CD4-positive, alpha-beta T cell treated with Interleukin-17A for 1 hour (primary cell): ENCODE measurements around the gene RAPGEF6.
A peak's percentile ranks its signal among the peaks of the same experiment; 100 is the strongest.
"Not testable (repeated sequence)": the region's sequence is repeated elsewhere in the genome, so short reads cannot be mapped to it uniquely, and the experiment has no call there.

Source experiments
- DNase-seq: peaks from one replicate; pipeline ENCODE4 v3.0.0-alpha.2; 2020

The RAPGEF6 gene

GRCh38 chr5:131605086-131605485 lies 29.9 kb downstream of the RAPGEF6 start:
- DNase-seq: no peak

- DNase-seq: peak; percentile 53
These were observed 39.7 kb downstream of the RAPGEF6 start for GRCh38 chr5:131595088-131596033.

DNA sequence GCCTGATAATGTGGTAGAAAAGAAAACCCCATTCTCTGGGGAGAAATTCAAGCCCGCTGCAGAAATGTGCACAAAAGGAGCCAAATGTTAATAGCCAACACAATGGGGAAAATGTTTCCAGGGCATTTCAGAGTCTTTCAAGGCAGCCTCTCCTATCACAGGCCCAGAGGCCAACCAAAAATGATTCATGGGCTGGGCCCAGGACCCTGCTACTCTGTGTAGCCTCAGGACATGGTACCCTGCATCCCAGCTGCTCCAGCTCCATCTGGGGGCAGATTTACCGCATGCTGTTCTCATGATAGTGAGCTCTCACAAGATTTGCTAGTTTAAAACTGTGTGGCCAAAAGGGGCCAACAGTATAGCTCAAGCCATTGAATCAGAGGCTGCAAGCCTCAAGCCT lies 41.1 kb downstream of the RAPGEF6 start:
- no peak for DNase-seq

DNA sequence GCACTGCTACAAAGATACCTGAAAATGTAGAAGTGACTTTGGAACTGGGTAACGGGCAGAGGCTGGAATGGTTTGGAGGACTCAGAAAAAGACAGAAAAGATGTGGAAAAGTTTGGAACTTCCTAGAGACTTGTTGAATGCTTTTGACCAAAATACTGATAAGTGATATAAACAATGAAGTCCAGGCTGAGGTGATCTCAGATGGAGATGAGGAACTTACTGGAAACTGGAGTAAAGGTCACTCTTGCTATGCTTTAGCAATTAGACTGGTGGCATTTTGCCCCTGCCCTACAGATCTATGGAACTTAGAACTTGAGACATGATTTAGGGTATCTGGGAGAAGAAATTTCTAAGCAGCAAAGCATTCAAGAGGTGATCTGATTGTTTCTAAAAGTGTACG lies 41.6 kb downstream of the RAPGEF6 start:
- not testable (repeated sequence) for DNase-seq

DNA sequence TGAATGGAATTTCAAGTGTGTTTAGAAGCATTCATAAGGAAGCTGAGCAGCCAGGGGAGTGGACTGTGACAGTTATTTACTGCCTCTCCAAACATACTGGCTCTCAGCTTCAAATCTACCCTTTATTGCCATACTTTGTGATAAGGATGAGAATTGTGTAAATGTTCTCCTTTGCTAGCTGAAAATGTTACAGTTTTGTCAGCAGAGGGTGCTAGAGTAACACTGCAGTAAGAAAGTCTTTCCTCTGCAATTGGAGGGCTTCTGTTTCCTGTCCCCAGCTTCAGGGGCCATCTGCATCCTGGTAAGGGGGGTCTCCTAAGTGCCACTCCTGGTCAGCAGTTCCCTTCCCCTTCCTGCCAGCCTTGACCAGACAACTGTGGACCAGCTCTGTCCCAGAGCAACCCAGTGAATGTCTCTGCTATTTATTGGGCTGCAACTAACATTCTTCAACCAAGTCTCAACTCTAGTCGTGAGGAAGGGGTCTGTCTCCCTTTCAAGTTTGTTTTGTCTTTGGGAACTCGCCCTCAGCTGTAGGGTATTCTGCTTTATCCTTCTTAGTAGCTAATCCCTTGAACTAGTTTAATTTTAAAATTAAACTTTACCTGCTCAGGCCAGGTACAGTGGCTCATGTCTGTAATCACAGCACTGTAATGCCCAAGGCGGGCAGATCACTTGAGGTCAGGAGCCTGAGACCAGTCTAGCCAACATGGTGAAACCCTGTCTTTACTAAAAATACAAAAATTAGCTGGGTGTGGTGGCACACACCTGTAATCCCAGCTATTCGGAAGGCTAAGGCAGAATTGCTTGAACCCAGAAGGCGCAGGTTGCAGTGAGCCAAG lies 45.3 kb downstream of the RAPGEF6 start:
- peak; percentile 64 for DNase-seq

DNA sequence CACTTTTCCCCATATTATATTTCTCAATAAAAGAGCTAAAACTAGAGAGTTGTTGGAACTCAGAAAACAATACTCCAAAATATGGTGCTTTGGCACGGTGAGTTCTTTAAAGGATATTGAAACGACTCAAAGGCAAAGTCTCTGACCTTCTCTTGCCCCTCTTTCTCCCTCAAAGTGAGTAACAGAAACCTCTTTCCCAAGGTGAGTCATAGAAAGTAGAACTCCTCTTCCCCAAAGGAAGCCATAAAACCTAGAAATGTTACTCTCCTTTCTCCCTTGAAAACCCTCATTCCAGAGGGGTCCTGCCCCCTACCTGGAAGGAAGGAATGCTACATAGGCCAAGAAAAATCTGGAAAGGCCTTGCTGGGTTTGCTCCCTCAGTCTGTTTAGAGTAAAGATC lies 47.5 kb downstream of the RAPGEF6 start:
- DNase-seq: no peak

GRCh38 chr5:131581702-131582101 lies 53.3 kb downstream of the RAPGEF6 start:
- no peak for DNase-seq

DNA sequence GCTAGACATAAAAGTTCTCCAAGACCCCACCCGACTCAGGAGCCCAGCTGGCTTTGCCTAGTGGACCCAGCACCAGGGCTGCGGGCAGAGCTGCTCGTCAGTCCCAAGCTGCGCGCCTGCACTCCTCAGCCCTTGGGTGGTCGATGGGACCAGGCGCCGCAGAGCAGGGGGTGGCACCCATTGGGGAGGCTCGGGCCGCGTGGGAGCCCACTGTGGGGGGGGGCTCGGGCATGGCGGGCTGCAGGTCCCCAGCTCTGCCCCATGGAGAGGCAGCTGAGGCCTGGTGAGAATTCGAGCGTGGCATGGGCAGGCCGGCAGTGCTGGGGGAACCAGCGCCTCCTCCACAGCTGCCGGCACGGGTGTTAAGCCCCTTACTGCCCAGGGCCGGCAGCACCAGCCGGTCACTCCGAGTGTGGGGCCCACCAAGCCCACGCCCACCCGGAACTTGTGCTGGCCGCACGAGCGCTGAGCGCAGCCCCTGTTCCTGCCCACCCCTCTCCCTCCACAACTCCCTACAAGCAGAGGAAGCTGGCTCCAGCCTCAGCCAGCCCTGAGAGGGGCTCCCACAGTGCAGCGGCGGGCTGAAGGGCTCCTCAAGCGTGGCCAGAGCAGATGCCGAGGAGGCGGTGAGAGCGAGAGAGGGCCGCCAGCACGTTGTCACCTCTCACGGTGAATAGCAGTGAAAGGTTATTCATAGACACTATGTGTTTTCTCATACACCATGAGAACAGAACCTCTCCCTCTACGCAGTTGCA lies 54.9 kb downstream of the RAPGEF6 start:
- DNase-seq: no peak

GRCh38 chr5:131575660-131576227 lies 59.3 kb downstream of the RAPGEF6 start:
- no peak for DNase-seq

DNA sequence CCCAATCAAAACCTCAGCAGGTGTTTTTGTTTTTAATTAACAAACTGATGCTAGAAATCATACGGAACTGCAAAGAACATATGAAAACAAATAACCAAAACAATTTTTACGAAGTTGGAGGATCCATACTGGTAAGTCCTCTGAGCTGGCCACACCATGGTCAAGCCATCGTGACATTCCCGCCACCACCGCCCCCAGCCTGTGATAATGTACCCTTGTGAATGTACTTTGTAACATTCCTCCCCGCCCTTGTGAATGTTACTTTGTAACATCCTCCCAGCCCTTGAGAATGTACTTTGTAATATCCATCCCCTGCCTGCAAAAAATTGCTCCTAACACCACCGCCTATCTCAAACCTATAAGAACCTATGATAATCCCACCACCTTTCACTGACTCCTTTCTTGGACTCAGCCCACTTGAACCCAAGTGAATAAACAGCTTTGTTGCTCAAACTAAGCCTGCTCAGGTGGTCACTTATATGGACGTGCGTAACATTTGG lies 63.3 kb downstream of the RAPGEF6 start:
- DNase-seq: no peak

DNA sequence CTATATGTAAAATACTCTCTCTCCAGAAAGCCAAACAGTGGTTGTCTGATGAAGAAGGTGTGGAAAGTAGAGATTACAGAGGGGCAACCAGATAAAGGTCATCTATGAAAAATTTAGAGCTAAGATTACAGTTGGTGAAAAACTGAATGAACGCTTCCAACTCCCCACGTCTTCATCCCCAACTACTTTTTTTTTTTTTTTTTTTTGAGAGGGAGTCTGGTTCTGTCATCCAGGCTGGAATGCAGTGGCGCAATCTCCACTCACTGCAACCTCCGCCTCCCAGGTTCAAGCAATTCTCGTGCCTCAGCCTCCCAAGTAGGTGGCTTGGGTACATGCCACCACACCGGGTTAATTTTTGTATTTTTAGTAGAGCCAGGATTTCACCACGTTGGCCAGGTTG lies 64.3 kb downstream of the RAPGEF6 start:
- DNase-seq: no peak

DNA sequence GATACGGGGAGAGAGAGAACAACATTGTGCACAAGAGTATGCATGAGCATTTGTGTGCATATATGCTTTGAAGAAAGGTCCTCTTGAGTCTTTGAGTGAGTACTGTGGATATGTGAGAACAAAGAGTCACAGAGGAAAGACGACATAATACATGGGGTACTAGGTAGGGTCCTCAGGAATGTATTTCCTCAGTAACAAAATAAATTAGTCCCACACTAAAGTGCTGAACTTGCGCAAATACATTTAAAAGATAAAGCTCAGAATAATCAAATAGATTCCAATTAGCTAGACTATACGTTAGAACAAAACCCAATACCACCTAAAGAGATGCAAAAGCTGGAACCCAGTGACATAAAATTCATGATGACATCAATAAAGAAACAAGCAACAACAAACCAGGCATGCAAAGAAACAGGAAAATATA lies 70.8 kb downstream of the RAPGEF6 start:
- DNase-seq: no peak

GRCh38 chr5:131563434-131564228 lies 71.4 kb downstream of the RAPGEF6 start:
- no peak for DNase-seq

GRCh38 chr5:131550606-131551005 lies 84.4 kb downstream of the RAPGEF6 start:
- no peak for DNase-seq

DNA sequence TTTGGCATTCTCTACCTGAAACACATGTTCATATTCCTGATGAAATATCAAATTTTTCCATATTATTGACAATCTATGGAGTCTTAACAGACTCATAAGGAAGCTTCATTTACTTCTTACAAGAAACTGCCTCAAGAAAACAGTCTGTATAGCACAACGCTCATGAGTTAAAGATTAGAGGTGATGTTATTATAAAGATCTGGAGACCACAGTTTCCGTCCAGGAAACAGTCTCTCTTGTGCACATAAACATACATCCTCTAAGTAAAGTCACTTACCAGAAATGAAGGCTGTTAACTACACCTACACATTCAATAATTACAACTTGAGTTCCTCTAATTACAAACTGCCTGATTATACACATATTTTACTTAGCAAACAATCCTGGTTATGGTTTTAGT lies 86.9 kb downstream of the RAPGEF6 start:
- peak; percentile 72 for DNase-seq

DNA sequence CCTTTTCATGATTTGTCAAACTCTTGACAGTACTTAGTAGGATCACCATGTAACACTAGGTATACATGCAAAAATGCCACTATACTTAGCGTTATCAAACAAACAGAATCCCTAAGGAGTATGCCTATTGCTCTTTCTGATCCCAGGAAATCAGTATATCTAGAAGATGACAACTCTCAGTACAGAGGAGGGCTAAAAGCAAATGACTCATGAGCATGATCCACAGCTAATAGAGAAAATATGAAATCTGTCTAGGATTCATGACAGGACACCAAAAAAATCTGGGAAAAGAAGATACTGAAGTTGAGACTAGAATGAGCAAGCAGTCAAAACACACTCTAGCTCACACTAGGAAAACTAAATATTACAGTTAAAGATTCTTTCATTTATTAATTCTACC lies 89.2 kb downstream of the RAPGEF6 start:
- no peak for DNase-seq

GRCh38 chr5:131542723-131543122 lies 92.3 kb downstream of the RAPGEF6 start:
- no peak for DNase-seq

GRCh38 chr5:131541762-131542161 lies 93.3 kb downstream of the RAPGEF6 start:
- no peak for DNase-seq

GRCh38 chr5:131541071-131541470 lies 94.0 kb downstream of the RAPGEF6 start:
- DNase-seq: no peak

DNA sequence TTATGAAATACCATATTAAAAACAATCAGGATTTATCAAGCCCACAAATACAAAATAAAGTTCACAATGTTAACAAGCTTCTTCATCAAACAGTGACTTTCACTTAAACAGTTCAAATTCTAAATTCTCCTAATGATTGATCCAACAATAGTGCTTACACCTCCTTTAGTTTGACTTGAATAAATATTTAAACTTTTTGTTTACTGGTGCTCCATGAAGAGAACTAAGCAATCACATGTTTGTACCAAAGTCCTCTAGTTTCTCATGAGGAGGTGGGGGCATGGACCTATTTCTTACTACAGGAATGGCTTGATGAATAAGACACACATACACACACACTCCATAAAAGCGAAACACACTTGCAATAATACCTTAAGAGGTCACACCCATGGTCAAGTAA lies 95.8 kb downstream of the RAPGEF6 start:
- DNase-seq: no peak

GRCh38 chr5:131538177-131538593 lies 96.8 kb downstream of the RAPGEF6 start:
- no peak for DNase-seq
